GM19463 (cell line): ENCODE measurements around the gene CLN3.
"Not testable (repeated sequence)": the region's sequence is repeated elsewhere in the genome, so short reads cannot be mapped to it uniquely, and the experiment has no call there.

ENCODE experiments used
- ATAC-seq: cut with Tn5 transposase; IDR thresholded peaks from one replicate; pipeline ENCODE4 v1.9.1; 2021; ENCODE audit warnings: mild to moderate bottlenecking, moderate library complexity; ENCODE audit not compliant: unreplicated experiment

CLN3 gene

DNA sequence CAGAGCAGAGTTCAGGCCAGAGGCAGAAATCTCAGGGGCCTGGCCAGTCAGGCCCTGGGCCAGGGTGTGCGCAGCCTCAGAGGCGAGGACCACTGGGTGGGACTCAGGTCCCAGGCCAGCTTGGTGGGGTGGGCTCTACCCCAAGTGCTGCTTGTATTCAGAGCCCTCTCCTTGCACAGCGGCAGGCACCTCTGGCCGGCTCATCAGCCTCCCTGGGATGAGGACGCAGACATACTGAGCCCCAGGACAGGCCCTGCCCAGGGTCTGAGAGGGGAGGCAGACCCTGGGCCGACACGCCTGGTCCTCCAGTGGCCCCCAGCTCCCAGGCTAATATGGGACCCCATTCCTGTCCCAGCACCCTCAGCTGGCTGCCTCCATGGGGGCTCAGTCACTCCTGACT lies 22.4 kb upstream of the CLN3 start:
- no peak for ATAC-seq

GRCh38 chr16:28513484-28514181 lies 21.8 kb upstream of the CLN3 start:
- no peak for ATAC-seq

GRCh38 chr16:28511801-28512789 lies 20.2 kb upstream of the CLN3 start:
- ATAC-seq = no peak

DNA sequence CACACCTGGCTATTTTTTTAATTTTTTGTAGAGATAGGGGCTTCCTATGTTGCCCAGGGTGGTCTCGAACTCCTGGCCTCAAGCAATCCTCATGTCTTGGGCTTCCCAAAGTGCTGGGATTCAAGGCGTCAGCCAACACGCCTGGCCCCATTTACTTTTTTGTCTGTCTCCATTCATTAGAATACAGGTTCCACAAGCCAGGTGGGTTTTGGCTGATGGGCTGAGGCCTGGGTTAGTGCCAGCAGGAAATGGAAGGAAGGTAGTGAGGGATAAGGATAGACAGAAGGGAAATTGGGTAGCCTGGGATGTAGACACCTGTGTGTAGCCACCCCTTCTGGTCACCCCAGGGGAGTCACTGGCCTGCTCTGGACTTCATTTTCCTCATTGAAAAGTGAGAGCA lies 19.2 kb upstream of the CLN3 start:
- ATAC-seq = no peak

GRCh38 chr16:28505489-28506137 lies 13.7 kb upstream of the CLN3 start:
- no peak for ATAC-seq

DNA sequence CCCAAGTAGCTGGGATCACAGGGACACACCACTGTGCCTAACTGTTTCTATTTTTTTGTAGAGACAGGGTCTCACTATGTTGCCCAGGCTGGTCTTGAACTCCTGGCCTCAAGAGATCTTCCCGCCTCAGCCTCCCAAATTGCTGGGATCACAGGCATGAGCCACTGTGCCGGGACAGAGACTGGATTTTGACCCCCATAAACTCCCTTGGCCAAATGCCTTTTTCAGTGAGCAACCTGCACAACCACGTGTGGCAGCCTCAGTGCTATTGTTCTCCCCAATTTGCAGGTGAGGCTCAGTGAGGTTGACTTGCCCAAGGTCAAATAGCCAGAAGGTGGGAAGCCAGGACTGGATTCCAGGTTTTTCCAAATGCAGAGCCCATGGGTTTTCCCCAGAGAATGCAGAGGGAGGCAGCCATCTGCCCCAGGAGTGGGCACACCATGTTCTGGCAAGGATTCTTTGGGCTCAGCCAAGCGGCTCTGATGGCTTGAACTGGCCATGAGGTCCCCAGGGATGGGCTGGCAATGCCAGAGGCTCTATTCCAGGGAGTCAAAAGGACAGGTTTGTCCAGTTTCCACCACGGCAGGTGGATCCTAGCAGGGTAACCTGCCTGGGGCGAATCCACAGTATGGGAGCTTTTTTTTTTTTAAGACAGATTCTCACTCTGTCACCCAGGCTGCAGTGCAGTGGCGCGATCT lies 13.0 kb upstream of the CLN3 start:
- ATAC-seq = no peak

GRCh38 chr16:28503470-28504259 lies 11.8 kb upstream of the CLN3 start:
- no peak for ATAC-seq

DNA sequence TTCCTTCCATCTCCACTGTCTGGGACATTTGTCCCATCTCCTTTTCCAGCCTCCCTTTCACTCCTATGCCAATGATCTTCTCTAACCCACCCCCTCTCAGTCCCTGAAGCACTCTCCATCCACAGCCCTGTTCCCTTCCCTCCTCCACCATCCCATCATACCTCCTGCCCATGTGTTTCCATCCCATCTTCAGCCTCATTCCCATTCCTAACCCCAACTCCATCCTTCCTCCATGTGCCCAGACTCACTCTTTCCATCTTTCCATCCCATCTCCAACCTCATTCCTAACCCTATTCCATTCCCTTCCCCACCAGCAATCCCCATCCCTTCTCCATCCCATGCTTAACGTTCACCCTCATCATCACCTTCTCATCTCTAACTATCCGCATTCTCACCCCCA lies 10.4 kb upstream of the CLN3 start:
- ATAC-seq = no peak

DNA sequence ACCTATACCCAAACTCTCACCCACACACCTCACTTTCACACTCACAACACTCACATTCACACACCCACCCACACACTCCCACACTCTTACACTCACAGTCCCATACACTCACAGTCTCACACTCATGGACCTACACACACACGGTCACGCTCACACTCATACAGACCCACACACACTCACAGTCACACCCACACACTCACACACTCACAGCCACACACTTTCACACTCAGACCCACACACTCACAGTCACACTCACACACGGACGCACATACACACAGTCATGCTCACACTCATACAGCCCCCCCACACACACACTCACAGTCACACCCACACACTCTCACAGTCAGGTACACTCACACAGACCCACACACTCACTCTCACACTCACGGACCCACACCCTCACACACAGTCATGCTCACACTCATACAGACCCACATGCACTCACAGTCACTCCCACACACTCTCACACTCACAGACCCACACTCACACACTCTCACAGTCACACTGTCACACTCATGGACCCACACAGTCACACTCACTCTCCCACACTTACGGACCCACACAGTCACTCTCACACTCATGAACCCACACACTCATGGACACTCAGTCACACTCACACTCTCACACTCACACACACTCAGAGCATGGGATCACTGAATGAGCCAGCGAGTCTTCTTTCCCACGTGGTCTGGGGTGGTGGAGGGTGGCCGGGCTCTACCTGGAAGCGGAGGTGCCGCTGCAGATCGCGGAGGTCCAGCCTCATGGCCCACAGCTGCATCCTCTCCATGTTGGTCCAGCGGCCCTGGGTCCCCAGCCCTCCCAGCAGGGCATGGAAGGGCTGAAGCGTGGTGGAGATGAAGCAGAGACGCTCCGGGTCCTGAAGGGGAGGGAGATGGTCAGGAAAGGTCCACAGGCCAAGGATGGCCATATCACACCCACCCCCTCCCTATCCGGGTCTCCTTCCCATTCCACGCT lies 9.7 kb upstream of the CLN3 start:
- ATAC-seq = no peak

- ATAC-seq = not testable (repeated sequence)
Observed at GRCh38 chr16:28500476-28501180, 8.8 kb upstream of the CLN3 start.

GRCh38 chr16:28499854-28500253 lies 8.0 kb upstream of the CLN3 start:
- no peak for ATAC-seq

- ATAC-seq = no peak
Observed at GRCh38 chr16:28498666-28499381, 7.0 kb upstream of the CLN3 start.

DNA sequence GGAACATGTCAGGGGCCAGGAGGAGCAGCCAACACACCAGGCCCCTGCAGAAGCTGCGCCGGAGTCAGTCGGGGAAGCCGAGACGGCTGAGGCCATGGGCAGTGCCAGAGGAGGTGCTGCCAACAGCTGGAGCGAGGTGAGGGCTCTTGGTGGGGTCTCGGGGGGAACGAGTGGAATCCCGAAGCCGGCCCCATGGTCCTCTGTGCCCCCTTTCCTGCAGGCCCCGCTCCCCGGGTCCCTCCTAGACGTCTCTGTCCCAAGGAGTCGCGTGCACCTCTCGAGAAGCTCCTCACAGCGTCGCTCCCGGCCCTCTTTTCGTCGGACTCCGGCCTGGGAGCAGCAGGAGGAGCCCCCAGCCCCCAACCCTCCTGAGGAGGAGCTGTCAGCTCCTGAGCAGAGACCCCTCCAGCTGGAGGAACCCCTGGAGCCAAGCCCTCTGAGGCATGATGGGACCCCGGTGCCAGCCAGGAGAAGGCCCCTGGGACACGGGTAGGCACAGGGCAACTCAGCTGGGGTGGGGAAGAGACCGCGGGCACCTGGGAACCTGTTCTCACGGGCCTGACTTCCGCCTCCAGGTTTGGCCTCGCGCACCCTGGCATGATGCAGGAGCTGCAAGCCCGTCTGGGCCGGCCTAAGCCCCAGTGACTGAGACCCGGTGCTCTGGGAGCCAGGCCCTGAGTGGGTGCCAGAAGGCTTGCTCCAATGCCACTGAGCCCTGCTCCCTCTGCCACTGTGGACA lies 6.2 kb upstream of the CLN3 start:
- ATAC-seq = no peak

DNA sequence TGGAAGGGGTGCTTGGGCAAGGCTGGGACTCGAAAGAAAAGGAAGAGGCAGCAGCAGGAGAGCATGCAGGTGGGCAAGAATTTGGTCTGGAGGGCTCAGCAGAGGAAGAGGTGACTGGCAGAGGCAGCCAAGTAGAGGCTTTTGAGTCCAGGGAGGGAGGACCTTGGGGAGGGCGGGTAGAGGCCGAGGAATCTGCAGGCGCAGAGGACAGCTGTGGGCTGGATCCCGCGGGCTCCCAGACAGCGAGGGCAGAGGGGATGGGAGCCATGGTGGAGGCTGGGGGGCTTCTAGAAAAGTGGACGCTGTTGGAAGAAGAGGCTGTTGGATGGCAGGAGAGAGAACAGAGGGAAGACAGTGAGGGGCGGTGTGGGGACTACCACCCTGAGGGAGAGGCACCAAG lies 5.5 kb upstream of the CLN3 start:
- ATAC-seq = no peak

DNA sequence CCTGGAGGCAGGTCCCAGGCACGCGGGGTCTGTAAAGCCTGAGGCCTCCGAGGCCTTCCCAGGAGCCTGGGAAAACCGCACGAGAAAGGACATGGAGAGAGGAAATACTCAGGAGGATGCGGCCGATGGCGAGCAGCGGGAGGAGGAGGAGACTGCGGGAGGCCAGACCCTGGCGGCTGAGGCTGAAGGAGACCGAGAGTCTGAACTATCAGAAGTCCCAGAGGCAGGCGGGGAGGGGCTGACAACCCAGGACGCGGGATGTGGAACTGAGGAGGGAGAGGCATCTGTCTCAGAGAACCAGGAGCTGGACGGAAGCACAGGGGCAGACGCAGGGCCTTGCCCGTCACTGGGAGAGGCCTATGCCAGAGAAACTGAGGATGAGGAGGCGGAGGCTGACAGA lies 5.0 kb upstream of the CLN3 start:
- ATAC-seq = no peak

DNA sequence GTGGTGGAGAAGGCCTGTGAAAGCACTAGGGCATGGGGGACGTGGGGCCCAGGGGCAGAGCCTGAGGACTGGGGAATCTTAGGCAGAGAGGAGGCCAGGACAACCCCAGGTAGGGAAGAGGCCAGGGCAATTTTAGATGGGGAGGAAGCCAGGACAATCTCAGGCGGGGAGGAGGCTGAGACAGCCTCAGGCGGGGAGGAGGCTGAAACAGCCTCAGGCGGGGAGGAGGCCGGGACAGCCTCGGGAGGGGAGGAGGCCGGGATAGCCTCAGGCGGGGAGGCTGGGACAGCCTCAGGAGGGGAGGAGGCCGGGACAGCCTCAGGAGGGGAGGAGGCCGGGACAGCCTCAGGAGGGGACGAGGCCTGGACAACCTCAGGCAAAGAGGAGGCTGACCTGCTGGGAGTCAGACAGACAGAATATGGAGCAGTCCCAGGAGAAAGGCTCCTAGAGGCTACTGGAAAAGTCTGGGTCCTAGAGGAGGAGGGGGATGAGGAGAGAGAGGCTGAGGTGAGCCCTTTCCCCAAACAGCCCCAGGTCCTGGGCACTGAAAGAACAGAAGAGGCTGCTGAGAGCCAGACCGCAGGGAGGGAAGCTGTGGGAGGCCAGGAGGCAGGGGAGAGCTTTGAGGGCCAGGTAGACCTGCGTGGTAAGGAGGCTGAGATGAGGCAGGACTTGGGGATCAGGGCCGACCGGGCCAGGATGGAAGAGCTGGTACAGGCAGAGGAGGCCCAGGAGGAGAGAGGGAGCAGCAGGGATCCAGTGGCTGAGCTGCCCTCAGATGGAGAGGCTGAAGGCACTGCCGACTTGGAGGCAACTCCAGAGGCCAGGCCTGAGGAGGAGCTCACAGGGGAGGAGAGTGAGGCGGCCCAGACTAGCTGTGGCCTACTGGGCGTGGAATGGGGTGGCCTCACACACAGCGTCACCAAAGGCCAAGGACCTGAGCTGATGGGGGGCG lies 4.2 kb upstream of the CLN3 start:
- no peak for ATAC-seq
